GM12878 (cell line): ENCODE measurements around the gene NOC2L. TPM values are rescaled to one million over a fixed set of nuclear protein-coding genes. Genes with fewer than 3 reads are reported as not detected.

Source experiments
- ATAC-seq: fragments of 200-7000 bp; cut with Tn5 transposase; 3 replicates; pipeline ENCODE4 v1.9.1; 2020; ENCODE audit warnings: mild to moderate bottlenecking, moderate library complexity
- BruUV-seq: library from RNA; stranded (reverse); fragments of 400-500 nt; replicated peaks from 2 replicates; lab custom pipeline; 2021; lab: Mats Ljungman, UMichigan
- CTCF ChIA-PET: fragments of 300-600 bp; sonication (Branson Sonifier 250); formaldehyde crosslinking; extraction: SDS; loops from one replicate; lab custom pipeline; 2021; ENCODE audit warnings: inconsistent platforms; lab: Yijun Ruan, JAX
- POLR2A ChIA-PET: fragments of 350-600 bp; formaldehyde crosslinking; extraction: SDS; loops from one replicate; lab custom pipeline; 2021; ENCODE audit warnings: inconsistent platforms; lab: Charles Lee
- RAD21 ChIA-PET: fragments of 300-600 bp; sonication (Branson Sonifier 250); formaldehyde crosslinking; loops from one replicate; lab custom pipeline; 2023; ENCODE audit warnings: antibody characterized with exemption; ENCODE audit not compliant: unreplicated experiment; lab: Charles Lee
- SMC1A ChIA-PET: fragments of 300-600 bp; sonication (Branson Sonifier 250); formaldehyde crosslinking; loops from one replicate; lab custom pipeline; 2023; ENCODE audit not compliant: unreplicated experiment, uncharacterized antibody; lab: Charles Lee
- DNase-seq: peaks from one replicate; pipeline ENCODE4 v3.0.0-alpha.2; 2011; ENCODE audit warnings: low read depth, low spot score
- FAIRE-seq: peaks from 3 replicates; lab custom pipeline; 2011; peaks lifted over from hg19 to GRCh38; lab: Jason Lieb, UNC
- H2AFZ ChIP-seq: 2 replicates; pipeline ENCODE4 v1.6.0; 2011; ENCODE audit warnings: low read depth, low read length, control low read depth; ENCODE audit not compliant: control insufficient read depth
- H3K27ac ChIP-seq: 2 replicates; pipeline ENCODE4 v1.5.1; 2011; ENCODE audit warnings: control low read depth; ENCODE audit not compliant: control insufficient read depth, insufficient read depth
- H3K27me3 ChIP-seq, 2 experiments: replicated peaks in 1 of 2; 2 replicates each; pipeline versions ENCODE4 v1.6.0 to v1.6.1; 2011; ENCODE audit warnings: low read length in 1 of 2; ENCODE audit not compliant: control insufficient read depth in 2 of 2, insufficient read depth in 2 of 2
- H3K36me3 ChIP-seq, 2 experiments: 2 replicates each; pipeline ENCODE4 v1.5.1; 2011; ENCODE audit warnings: low read length in 1 of 2; ENCODE audit not compliant: control insufficient read depth in 2 of 2, insufficient read depth in 2 of 2
- H3K4me1 ChIP-seq: 2 replicates; pipeline ENCODE4 v1.6.1; 2011; ENCODE audit warnings: mild to moderate bottlenecking, low read length, moderate library complexity, mixed read lengths; ENCODE audit not compliant: control insufficient read depth, insufficient read depth
- H3K4me2 ChIP-seq: 2 replicates; pipeline ENCODE4 v1.6.0; 2011; ENCODE audit warnings: control low read depth; ENCODE audit not compliant: control insufficient read depth, insufficient read depth
- H3K4me3 ChIP-seq: fragments of 200-600 bp; sonication (generic); 2 replicates; pipeline ENCODE4 v1.5.1; 2016
- H3K79me2 ChIP-seq: 2 replicates; pipeline ENCODE4 v1.6.0; 2011; ENCODE audit warnings: low read length; ENCODE audit not compliant: control insufficient read depth, insufficient read depth
- H3K9ac ChIP-seq: 2 replicates; pipeline ENCODE4 v1.8.0; 2011; ENCODE audit warnings: low read length, control low read depth, mixed read lengths; ENCODE audit not compliant: control insufficient read depth, insufficient read depth
- H3K9me3 ChIP-seq: replicated peaks from 3 replicates; pipeline ENCODE4 v1.5.1; 2011; ENCODE audit warnings: mild to moderate bottlenecking, low read length; ENCODE audit not compliant: control insufficient read depth, insufficient read depth
- H4K20me1 ChIP-seq: 2 replicates; pipeline ENCODE4 v1.6.0; 2011; ENCODE audit not compliant: control insufficient read depth, insufficient read depth
- BCL3 ChIP-seq: IDR thresholded peaks from 2 replicates; pipeline ENCODE4 v1.6.1; 2011; ENCODE audit warnings: borderline replicate concordance, low read depth, mild to moderate bottlenecking, moderate library complexity, low read length; ENCODE audit not compliant: insufficient read depth, poor library complexity, severe bottlenecking
- BCLAF1 ChIP-seq: fragments of 450-650 bp; IDR thresholded peaks from 2 replicates; pipeline ENCODE4 v1.6.1; 2017; ENCODE audit warnings: antibody characterized with exemption, mild to moderate bottlenecking, moderate library complexity
- ETV6 ChIP-seq, 2 experiments: fragments of 450-650 bp in 1 of 2; IDR thresholded peaks in 1 of 2; conservative IDR thresholded peaks in 1 of 2; 2 replicates each; pipeline ENCODE4 v1.6.1; 2014; ENCODE audit warnings: antibody characterized with exemption in 1 of 2, borderline replicate concordance in 1 of 2, low read depth in 1 of 2, mild to moderate bottlenecking in 1 of 2, moderate library complexity in 1 of 2
- HDAC2 ChIP-seq: fragments of 200-600 bp; sonication (generic); IDR thresholded peaks from 2 replicates; pipeline ENCODE4 v1.6.1; 2017
- IRF5 ChIP-seq: fragments of 450-650 bp; IDR thresholded peaks from 2 replicates; pipeline ENCODE4 v1.6.1; 2017; ENCODE audit warnings: borderline replicate concordance
- POLR2AphosphoS5 ChIP-seq: IDR thresholded peaks from 2 replicates; pipeline ENCODE4 v1.6.1; 2011; ENCODE audit warnings: mild to moderate bottlenecking, low read length, inconsistent platforms
- RCOR1 ChIP-seq: conservative IDR thresholded peaks from 2 replicates; pipeline ENCODE4 v1.6.1; 2012; ENCODE audit warnings: low read depth, low read length, improper control_type of control experiment
- SMARCA5 ChIP-seq: fragments of 450-650 bp; IDR thresholded peaks from 2 replicates; pipeline ENCODE4 v1.6.1; 2017; ENCODE audit warnings: mild to moderate bottlenecking
- WRNIP1 ChIP-seq: IDR thresholded peaks from 2 replicates; pipeline ENCODE4 v1.6.1; 2011; ENCODE audit warnings: low read depth, low read length, improper control_type of control experiment, borderline replicate concordance
- WGBS: methylation state at CpG from one replicate; pipeline ENCODE4 v1.1.6; 2016; ENCODE audit warnings: low lambda C conversion rate; ENCODE audit not compliant: insufficient replicate concordance, insufficient coverage; ENCODE audit errors: missing lambda C conversion rate; 5-methylcytosine and 5-hydroxymethylcytosine counted together
- in situ Hi-C: fragments of 300-500 bp; cut with MboI; formaldehyde crosslinking; loops from 9 replicates; pipeline ENCODE4 v1.14.3; 2018; ENCODE audit warnings: mixed read lengths
- intact Hi-C: fragments of 100-400 bp; cut with micrococcal nuclease; formaldehyde crosslinking; loops from one replicate; pipeline ENCODE4 v1.14.2; 2022; ENCODE audit not compliant: unreplicated experiment
- polyA plus RNA-seq, 11 experiments: library from polyadenylated mRNA; depleted of rRNA in 4 of 11; unstranded in 6 of 11; stranded (reverse) in 5 of 11; fragments of >200 nt; fragmentation: Nextera tagmentation in 4 of 11; fragmentation: Illumina TruSeq in 1 of 11; extraction: Ambion mirVana in 4 of 11; extraction: Trizol in 1 of 11; gene quantifications; 1 replicate in 1 of 11; 2 replicates in 10 of 11; pipeline versions ENCODE4 v1.2.1 to v1.2.3, GENCODE V29; 2011 to 2016; ENCODE audit warnings: inconsistent platforms in 2 of 11, missing spikeins in 2 of 11, low read depth in 1 of 11
- total RNA-seq, 4 experiments: library from RNA; depleted of rRNA in 3 of 4; stranded (reverse); fragments of >200 nt in 3 of 4; fragmentation: Illumina TruSeq in 1 of 4; extraction: Trizol in 1 of 4; gene quantifications; 2 replicates each; pipeline versions ENCODE4 v1.2.1 to v1.2.3, GENCODE V29; 2013 to 2021

NOC2L gene
- total and polyA plus RNA-seq, 10 of the 15 experiments (the other 5 are each of a cell fraction or from before 2014, with no cell fraction given) = 1.3 to 171 (median 64.3) TPM

GRCh38 chr1:970973-971730 lies 12.1 kb upstream of the NOC2L start (continued):
- TF ChIP-seq IRF5 (no peak), POLR2AphosphoS5 (no peak)

- POLR2A ChIA-PET = no interaction called here
- no peak for TF ChIP-seq ETV6 (conservative IDR thresholded peaks at IDR 0.05 in 1 of 2, IDR thresholded peaks at IDR 0.05 in 1 of 2; ENCODE audit: borderline replicate concordance in 1 of 2, low read depth in 1 of 2)
- TF ChIP-seq WRNIP1 = no peak
- TF ChIP-seq BCLAF1 = no peak
- TF ChIP-seq RCOR1 = no peak
- TF ChIP-seq IRF5 = no peak
- TF ChIP-seq HDAC2 = no peak
- TF ChIP-seq BCL3 = no peak
- no peak for TF ChIP-seq SMARCA5
Measured at GRCh38 chr1:970242-970972, 11.4 kb upstream of the NOC2L start.

More at GRCh38 chr1:970242-970972, 11.4 kb upstream of the NOC2L start:
- Histone ChIP-seq H3K36me3 (no peaks in the 10 kb centered on the region), H4K20me1 (no peaks in the 10 kb centered on the region), H3K4me3 (no peak overlapping the region), H3K27ac (no peak overlapping the region), H3K79me2 (no peaks in the 10 kb centered on the region), H2AFZ (no peak overlapping the region), H3K9ac (no peak overlapping the region), H3K9me3 (no peaks in the 10 kb centered on the region), H3K4me1 (peaks cover 9% of the 10 kb centered on the region), H3K27me3 (no peaks in the 10 kb centered on the region), H3K4me2 (no peak overlapping the region)
- no peak for FAIRE-seq
- no peak for ATAC-seq
- ChIA-PET SMC1A (no interaction called here), RAD21 (no interaction called here), CTCF (no interaction called here)
- intact Hi-C loops (no loop called here), in situ Hi-C loops (no loop called here)
- 72% methylated on average over 24 of the region's 33 CpGs for WGBS
- DNase-seq = no peak
- BruUV-seq = no TSS peak
